Renal pelvis (tissue), 4 donors: ENCODE data around the gene PLS1. TPM values are rescaled to one million over a fixed set of nuclear protein-coding genes. Genes with fewer than 3 reads are reported as not detected.
"Not testable (repeated sequence)": the region's sequence is repeated elsewhere in the genome, so short reads cannot be mapped to it uniquely, and the experiment has no call there.

Experiments used
- DNase-seq: peaks from one replicate; pipeline ENCODE4 v3.0.0-alpha.2; 2013
- polyA plus RNA-seq, 3 donors: library from polyadenylated mRNA; unstranded; fragments of 120-200 nt; gene quantifications; one replicate each; pipeline ENCODE4 v1.2.1, GENCODE V29; 2013; ENCODE audit not compliant: insufficient read length in 3 of 3

The PLS1 gene
- polyA plus RNA-seq, 3 donors: 24.8 to 34.9 (median 25.8) TPM

GRCh38 chr3:142592268-142592667 is 3.9 kb upstream of the PLS1 start:
- DNase-seq: not testable (repeated sequence)

GRCh38 chr3:142595141-142595540 is 1.1 kb upstream of the PLS1 start:
- DNase-seq: no peak

- peak; percentile 49 for DNase-seq
Measured at GRCh38 chr3:142595581-142595950, 627 bp upstream of the PLS1 start.

GRCh38 chr3:142596726-142597088 is 514 bp downstream of the PLS1 start:
- no peak for DNase-seq

GRCh38 chr3:142597906-142598305 is 1.7 kb downstream of the PLS1 start:
- no peak for DNase-seq

- no peak for DNase-seq
Measured at GRCh38 chr3:142601713-142602112, 5.5 kb downstream of the PLS1 start.

GRCh38 chr3:142602619-142603385 is 6.6 kb downstream of the PLS1 start:
- no peak for DNase-seq

GRCh38 chr3:142603386-142603705 is 7.2 kb downstream of the PLS1 start:
- DNase-seq: not testable (repeated sequence)

- DNase-seq: no peak
Measured at GRCh38 chr3:142604940-142605339, 8.7 kb downstream of the PLS1 start.

- no peak for DNase-seq
Measured at GRCh38 chr3:142608631-142609030, 12.4 kb downstream of the PLS1 start.

- no peak for DNase-seq
Measured at GRCh38 chr3:142609136-142609535, 12.9 kb downstream of the PLS1 start.

- no peak for DNase-seq
Measured at GRCh38 chr3:142611206-142611605, 15.0 kb downstream of the PLS1 start.

GRCh38 chr3:142613491-142613890 is 17.3 kb downstream of the PLS1 start:
- DNase-seq: no peak

GRCh38 chr3:142614059-142614626 is 17.9 kb downstream of the PLS1 start:
- no peak for DNase-seq

- no peak for DNase-seq
Measured at GRCh38 chr3:142615171-142615570, 19.0 kb downstream of the PLS1 start.

- DNase-seq: no peak
Measured at GRCh38 chr3:142618917-142619461, 22.8 kb downstream of the PLS1 start.

- DNase-seq: no peak
Measured at GRCh38 chr3:142622405-142622804, 26.2 kb downstream of the PLS1 start.

- no peak for DNase-seq
Measured at GRCh38 chr3:142623194-142623593, 27.0 kb downstream of the PLS1 start.

- no peak for DNase-seq
Measured at GRCh38 chr3:142624341-142625152, 28.4 kb downstream of the PLS1 start.

- no peak for DNase-seq
Measured at GRCh38 chr3:142625153-142625440, 28.9 kb downstream of the PLS1 start.

GRCh38 chr3:142626971-142627370 is 30.8 kb downstream of the PLS1 start:
- no peak for DNase-seq

GRCh38 chr3:142628801-142629200 is 32.6 kb downstream of the PLS1 start:
- DNase-seq: no peak

GRCh38 chr3:142633073-142633472 is 36.9 kb downstream of the PLS1 start:
- no peak for DNase-seq
